Measurements from ENCODE around the gene CAMTA1. TPM values are rescaled to one million over a fixed set of nuclear protein-coding genes. Genes with fewer than 3 reads are reported as not detected.
A peak's percentile ranks its signal among the peaks of the same experiment; 100 is the strongest.
"Not testable (repeated sequence)": the region's sequence is repeated elsewhere in the genome, so short reads cannot be mapped to it uniquely, and the experiment has no call there.

Gene CAMTA1
- total RNA-seq, 2 donors from 2014 or later = 100 to 102 TPM

DNA sequence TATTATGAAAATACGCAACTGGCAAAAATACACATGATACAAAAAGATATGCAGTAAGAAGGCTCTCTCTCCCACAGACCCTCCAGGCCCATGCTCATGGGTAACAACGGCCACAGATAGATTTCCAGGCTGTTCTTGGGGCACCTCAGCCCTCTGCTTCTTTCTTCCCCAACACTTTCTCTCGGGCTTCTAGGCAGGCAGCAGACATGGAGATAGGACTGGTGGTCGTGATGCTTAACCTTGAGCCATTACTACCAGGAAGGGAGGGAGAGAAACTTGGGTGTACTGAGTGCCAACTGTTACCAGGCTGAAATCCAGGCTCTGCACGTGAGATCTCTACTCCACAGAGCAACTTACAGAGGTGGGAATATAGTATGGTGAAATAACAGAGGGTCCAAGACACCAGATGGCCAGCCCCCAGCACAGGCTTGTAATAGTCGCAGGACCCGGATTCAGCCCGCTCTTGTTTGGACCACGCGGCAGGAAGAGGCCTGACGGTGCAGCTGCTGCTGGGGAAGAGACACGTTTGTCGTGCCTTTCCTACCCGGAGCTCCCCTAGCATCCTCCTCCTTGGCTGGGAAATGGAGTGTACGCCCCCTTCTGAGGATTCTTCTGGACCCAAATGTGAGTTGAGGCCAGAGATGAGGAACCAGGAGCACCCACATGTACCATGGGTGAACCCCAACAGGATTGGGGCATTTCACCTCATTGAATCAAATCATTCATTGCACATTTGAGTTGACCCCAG is 544.8 kb downstream of the CAMTA1 start:
- no peaks in the 10 kb centered on the region for H3K27me3 ChIP-seq (replicated peaks; ENCODE audit: insufficient read depth)
- TF ChIP-seq, protein P1, sequence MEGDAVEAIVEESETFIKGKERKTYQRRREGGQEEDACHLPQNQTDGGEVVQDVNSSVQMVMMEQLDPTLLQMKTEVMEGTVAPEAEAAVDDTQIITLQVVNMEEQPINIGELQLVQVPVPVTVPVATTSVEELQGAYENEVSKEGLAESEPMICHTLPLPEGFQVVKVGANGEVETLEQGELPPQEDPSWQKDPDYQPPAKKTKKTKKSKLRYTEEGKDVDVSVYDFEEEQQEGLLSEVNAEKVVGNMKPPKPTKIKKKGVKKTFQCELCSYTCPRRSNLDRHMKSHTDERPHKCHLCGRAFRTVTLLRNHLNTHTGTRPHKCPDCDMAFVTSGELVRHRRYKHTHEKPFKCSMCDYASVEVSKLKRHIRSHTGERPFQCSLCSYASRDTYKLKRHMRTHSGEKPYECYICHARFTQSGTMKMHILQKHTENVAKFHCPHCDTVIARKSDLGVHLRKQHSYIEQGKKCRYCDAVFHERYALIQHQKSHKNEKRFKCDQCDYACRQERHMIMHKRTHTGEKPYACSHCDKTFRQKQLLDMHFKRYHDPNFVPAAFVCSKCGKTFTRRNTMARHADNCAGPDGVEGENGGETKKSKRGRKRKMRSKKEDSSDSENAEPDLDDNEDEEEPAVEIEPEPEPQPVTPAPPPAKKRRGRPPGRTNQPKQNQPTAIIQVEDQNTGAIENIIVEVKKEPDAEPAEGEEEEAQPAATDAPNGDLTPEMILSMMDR (IDR thresholded peaks at IDR 0.05) = no peak
- no peak for TF ChIP-seq POLR2AphosphoS5 (IDR thresholded peaks at IDR 0.05)
- no peak for TF ChIP-seq POLR2A (IDR thresholded peaks at IDR 0.05)
- no peak overlapping the region for H3K27ac ChIP-seq
- no peaks in the 10 kb centered on the region for H3K9me3 ChIP-seq
- intact Hi-C loops (cut with DNase I) = no loop called here
- no peaks in the 10 kb centered on the region for H3K4me1 ChIP-seq (replicated peaks)
- WGBS = 87% methylated on average over 15 of the region's 15 CpGs
- no peak for DNase-seq (ENCODE audit: low spot score)
- H3K36me3 ChIP-seq = no peaks in the 10 kb centered on the region
- no peak overlapping the region for H3K4me3 ChIP-seq

DNA sequence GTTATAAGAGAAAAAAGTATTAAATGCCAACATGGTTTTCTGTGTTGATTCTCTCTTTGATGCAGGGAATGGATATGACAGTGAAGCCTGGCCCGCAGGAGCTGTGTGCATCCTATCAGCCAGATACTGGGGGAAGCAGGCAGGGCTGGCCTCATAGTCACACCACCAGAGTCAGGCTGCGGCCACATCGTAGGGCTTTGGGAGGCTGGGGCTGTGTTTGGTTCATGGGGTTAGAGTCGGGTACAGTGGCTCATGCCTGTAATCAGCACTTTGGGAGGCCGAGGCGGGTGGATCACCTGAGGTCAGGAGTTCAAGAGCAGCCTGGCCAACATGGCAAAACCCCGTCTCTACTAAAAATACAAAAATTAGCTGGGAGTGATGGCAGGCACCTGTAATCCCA is 545.5 kb downstream of the CAMTA1 start:
- H3K4me3 ChIP-seq; H3K4me1 ChIP-seq (replicated peaks); H3K9me3 ChIP-seq; H3K27ac ChIP-seq; intact Hi-C loops (cut with DNase I); H3K27me3 ChIP-seq (replicated peaks; ENCODE audit: insufficient read depth); H3K36me3 ChIP-seq; DNase-seq (ENCODE audit: low spot score): not testable (repeated sequence)
- WGBS = 91% methylated on average over 7 of the region's 7 CpGs

DNA sequence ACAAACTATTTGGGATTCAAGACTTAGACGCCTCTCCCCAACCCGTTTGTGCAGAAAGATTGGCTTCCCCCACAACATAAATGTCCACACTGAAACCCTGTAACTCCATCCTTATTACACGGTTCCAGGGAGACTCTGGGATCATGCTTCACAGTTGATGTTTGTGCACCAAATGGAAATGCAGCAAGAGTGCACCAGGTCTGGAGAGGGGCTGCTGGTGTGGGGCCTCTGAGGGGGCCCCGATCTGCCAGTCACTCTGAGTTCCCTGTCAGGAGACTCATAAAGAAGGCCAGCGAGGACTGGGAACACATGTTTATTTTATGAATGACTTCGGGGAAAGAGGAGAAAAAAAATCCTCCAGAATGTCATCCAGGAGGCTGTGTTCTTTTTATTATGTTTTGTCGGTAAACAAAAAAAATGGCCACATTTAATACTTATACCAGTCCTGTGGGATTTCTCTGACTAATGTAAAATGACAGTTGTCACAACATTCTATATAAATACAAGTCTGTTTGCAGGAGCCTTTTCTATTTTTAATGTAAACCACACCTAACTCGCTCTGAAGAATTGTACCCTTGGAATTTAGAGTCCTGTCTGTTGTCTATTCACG is 546.8 kb downstream of the CAMTA1 start:
- DNase-seq (ENCODE audit: low spot score) = no peak
- 36% methylated on average over 9 of the region's 9 CpGs for WGBS
- intact Hi-C loops (cut with DNase I) = no loop called here

DNA sequence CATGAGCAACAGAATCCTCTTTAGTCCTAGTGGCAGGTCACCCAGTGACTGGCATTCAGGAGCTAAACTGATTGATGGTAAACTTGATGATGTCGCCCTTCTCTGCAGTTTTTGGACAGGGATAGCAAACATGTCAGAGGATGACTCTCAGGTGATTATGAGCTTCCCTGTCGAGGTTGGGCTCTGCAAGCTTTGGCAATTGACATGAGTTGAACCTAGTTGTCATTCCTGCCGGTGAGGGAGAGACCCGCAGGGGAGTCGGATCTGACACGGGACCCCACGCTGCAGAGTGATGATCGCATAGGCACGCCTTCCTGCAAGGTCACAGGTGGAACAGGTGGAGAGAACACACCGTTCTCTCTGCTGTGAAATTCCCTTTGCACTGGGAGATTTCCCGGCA is 547.8 kb downstream of the CAMTA1 start:
- no peak for DNase-seq (ENCODE audit: low spot score)
- Histone ChIP-seq H3K9me3 (no peaks in the 10 kb centered on the region), H3K4me3 (no peak overlapping the region), H3K36me3 (no peaks in the 10 kb centered on the region), H3K4me1 (replicated peaks) (no peaks in the 10 kb centered on the region), H3K27me3 (replicated peaks; ENCODE audit: insufficient read depth) (no peaks in the 10 kb centered on the region), H3K27ac (no peak overlapping the region)
- TF ChIP-seq POLR2AphosphoS5 (IDR thresholded peaks at IDR 0.05) (no peak), POLR2A (IDR thresholded peaks at IDR 0.05) (no peak)
- TF ChIP-seq, protein P1 (IDR thresholded peaks at IDR 0.05) = no peak
- intact Hi-C loops (cut with DNase I) = no loop called here
- WGBS = 80% methylated on average over 11 of the region's 11 CpGs

More for the DNA sequence above, 546.8 kb downstream of the CAMTA1 start:
- Histone ChIP-seq H3K27ac (no peak overlapping the region), H3K4me3 (no peak overlapping the region), H3K27me3 (replicated peaks; ENCODE audit: insufficient read depth) (no peaks in the 10 kb centered on the region), H3K9me3 (no peaks in the 10 kb centered on the region), H3K4me1 (replicated peaks) (no peaks in the 10 kb centered on the region), H3K36me3 (no peaks in the 10 kb centered on the region)
- TF ChIP-seq, protein P1 (IDR thresholded peaks at IDR 0.05) = no peak
- TF ChIP-seq POLR2A (IDR thresholded peaks at IDR 0.05) = no peak
- peak; percentile 11 for TF ChIP-seq POLR2AphosphoS5 (IDR thresholded peaks at IDR 0.05)

DNA sequence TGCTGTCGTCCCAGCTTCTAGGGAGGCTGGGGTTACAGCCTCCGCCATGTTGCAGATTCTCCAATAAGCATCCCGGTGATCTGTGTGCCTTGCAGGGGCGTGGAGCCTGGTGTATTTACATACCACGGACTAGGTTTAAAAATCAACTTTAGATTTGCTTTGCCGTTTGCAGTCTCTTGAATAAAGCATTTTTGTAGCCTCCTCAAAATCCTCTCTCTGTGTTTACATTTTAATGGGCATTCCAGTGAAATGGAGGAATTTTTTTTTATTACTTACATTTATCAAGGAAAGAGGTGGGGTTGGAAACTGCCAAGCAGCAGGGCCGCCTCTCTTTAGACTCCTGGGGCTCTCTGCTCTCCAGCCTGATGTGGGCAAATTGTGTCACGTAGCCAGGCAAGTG is 548.4 kb downstream of the CAMTA1 start:
- no peak for TF ChIP-seq POLR2A (IDR thresholded peaks at IDR 0.05)
- TF ChIP-seq, protein P1 (IDR thresholded peaks at IDR 0.05) = no peak
- TF ChIP-seq POLR2AphosphoS5 (IDR thresholded peaks at IDR 0.05) = no peak
- Histone ChIP-seq H3K9me3 (no peaks in the 10 kb centered on the region), H3K27me3 (replicated peaks; ENCODE audit: insufficient read depth) (no peaks in the 10 kb centered on the region), H3K4me3 (no peak overlapping the region), H3K36me3 (no peaks in the 10 kb centered on the region), H3K4me1 (replicated peaks) (no peaks in the 10 kb centered on the region), H3K27ac (no peak overlapping the region)
- DNase-seq (ENCODE audit: low spot score) = no peak
- intact Hi-C loops (cut with DNase I) = no loop called here
- 61% methylated on average over 8 of the region's 8 CpGs for WGBS

Measured in prostate gland (tissue), 2 donors.